Esophagus (tissue), 2 donors: Measurements from ENCODE around the gene ANKRD36B. TPM values are rescaled to one million over a fixed set of nuclear protein-coding genes. Genes with fewer than 3 reads are reported as not detected.
"Not testable (repeated sequence)": the region's sequence is repeated elsewhere in the genome, so short reads cannot be mapped to it uniquely, and the experiment has no call there.

ENCODE experiments used
- H3K27ac ChIP-seq, 2 donors: one replicate each; pipeline ENCODE4 v1.5.1; 2013; ENCODE audit warnings: low read depth in 2 of 2, mild to moderate bottlenecking in 2 of 2, inconsistent platforms in 1 of 2, low read length in 1 of 2, moderate library complexity in 1 of 2
- H3K27me3 ChIP-seq, 2 donors: one replicate each; pipeline ENCODE4 v1.6.1; 2013; ENCODE audit warnings: low read length in 2 of 2, control low read depth in 1 of 2, mild to moderate bottlenecking in 1 of 2; ENCODE audit not compliant: insufficient read depth in 2 of 2, control insufficient read depth in 1 of 2
- H3K36me3 ChIP-seq, 2 donors: one replicate each; pipeline ENCODE4 v1.6.1; 2013; ENCODE audit warnings: low read length in 1 of 2; ENCODE audit not compliant: control insufficient read depth in 2 of 2, insufficient read depth in 2 of 2
- H3K4me1 ChIP-seq, 2 donors: one replicate each; pipeline ENCODE4 v1.6.1; 2013; ENCODE audit warnings: low read length in 1 of 2; ENCODE audit not compliant: control insufficient read depth in 2 of 2, insufficient read depth in 2 of 2
- H3K4me3 ChIP-seq, 2 donors: one replicate each; pipeline ENCODE4 v1.5.1; 2013; ENCODE audit warnings: low read length in 2 of 2, mild to moderate bottlenecking in 2 of 2, low read depth in 1 of 2, moderate library complexity in 1 of 2
- H3K9me3 ChIP-seq, 2 donors: one replicate each; pipeline ENCODE4 v1.6.1; 2013; ENCODE audit warnings: mild to moderate bottlenecking in 2 of 2, low read depth in 1 of 2, low read length in 1 of 2, moderate library complexity in 1 of 2; ENCODE audit not compliant: control insufficient read depth in 2 of 2, insufficient read depth in 1 of 2
- WGBS, 2 donors: extraction: QIAGEN DNeasy Blood & Tissue Kit; methylation state at CpG; one replicate each; pipeline ENCODE4 v1.1.7; 2013; 5-methylcytosine and 5-hydroxymethylcytosine counted together
- polyA plus RNA-seq, 2 donors: library from polyadenylated mRNA; stranded (reverse); fragments of 200-250 nt; gene quantifications; one replicate each; pipeline ENCODE4 v1.2.3, GENCODE V29; 2013
- donor health status: healthy with polysubstance abuse.
- donor health status: Bipolar disorder and iron deficiency.

The ANKRD36B gene
- polyA plus RNA-seq, 2 donors = 1.8 to 14.3 TPM

DNA sequence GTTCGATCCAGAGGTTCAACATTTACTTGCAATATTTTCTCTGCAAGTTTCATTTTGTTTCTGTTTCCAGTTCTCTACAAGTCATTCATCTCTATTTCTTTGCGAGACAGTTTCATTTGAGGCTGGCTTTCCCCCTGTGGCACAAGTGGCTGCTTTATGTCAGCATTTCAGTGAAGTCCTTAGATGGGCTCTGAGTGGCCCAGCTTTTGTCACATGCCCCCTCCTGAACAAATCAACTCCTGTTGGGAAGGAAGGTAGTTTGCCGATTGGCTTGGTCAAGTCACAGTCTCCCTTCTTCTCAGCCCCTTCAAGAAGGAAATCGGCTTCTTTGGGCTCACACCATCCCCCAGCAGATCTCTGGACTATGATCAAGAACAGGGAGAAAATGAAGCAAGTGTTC, 19.1 kb upstream of the ANKRD36B start:
- not testable (repeated sequence) for H3K36me3 ChIP-seq, H3K4me1 ChIP-seq, H3K9me3 ChIP-seq, H3K4me3 ChIP-seq, H3K27me3 ChIP-seq, H3K27ac ChIP-seq
- WGBS, 2 donors = 86 to 90% methylated on average over 4 of the region's 4 CpGs

DNA sequence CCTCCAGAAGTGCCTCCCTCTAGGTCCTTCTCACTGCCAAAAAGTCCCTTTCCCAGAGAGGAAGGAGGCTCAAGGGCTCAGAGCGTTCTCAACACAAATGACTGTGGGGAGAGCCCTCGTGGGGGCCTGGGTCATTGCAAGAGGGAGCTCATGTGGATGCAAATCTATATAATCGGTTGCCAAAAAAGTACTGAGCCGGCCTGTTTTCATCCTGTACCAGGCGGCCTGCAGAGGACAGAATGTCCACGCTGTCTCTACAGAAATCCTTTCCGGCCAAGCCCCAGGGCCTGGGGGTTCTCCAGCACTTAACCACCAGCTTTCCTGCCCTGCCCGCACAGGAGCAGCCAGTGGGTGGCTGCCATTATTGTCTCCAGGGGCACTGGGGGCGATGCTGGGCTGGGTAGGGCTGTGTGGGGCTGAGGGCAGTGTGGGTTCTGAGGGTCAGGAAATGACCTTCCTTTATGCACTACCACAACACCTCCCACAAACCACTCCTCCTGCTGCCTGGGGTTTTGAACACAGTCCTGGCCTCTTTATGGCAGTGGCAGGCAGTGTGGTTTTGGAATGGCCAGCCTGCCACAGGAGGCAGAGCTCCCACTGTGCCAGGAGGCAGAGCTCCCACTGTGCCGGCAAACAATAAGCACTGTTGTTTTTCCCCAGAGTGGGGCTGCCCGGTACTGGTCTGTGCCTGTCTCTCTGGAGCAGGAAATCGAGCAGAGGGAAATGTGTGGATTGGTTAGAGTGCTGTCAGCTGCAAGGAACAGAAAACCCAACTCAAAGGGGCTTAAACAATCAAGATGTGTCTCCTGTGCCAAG, 16.1 kb upstream of the ANKRD36B start:
- H3K4me1 ChIP-seq, H3K27me3 ChIP-seq, H3K4me3 ChIP-seq, H3K36me3 ChIP-seq, H3K9me3 ChIP-seq, H3K27ac ChIP-seq: not testable (repeated sequence)
- 68 to 93% methylated on average over 3 to 4 of the region's 12 CpGs for WGBS, 2 donors

DNA sequence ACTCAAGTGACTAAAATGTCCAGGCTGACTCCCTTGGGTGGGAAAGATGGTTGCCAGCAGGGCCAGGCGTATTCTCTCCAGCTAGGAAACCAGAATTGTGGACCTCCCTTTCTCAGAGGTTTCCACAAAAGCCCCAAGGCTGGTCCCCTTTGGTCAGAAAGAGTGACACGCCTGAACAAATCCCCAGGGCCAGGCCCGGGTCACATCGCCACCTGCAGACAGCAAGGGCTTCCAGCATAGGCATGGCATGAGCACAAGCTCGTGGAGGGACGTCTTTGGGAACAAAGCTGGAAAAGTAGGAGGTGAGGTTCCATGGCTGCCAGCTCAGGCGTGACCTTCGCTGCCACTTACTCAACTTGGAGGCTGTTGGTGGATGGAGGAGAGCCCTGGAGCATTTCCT, 15.4 kb upstream of the ANKRD36B start:
- not testable (repeated sequence) for H3K27me3 ChIP-seq, H3K27ac ChIP-seq, H3K4me1 ChIP-seq, H3K36me3 ChIP-seq, H3K9me3 ChIP-seq, H3K4me3 ChIP-seq
- WGBS, 2 donors = 66 to 79% methylated on average over 4 to 5 of the region's 8 CpGs

DNA sequence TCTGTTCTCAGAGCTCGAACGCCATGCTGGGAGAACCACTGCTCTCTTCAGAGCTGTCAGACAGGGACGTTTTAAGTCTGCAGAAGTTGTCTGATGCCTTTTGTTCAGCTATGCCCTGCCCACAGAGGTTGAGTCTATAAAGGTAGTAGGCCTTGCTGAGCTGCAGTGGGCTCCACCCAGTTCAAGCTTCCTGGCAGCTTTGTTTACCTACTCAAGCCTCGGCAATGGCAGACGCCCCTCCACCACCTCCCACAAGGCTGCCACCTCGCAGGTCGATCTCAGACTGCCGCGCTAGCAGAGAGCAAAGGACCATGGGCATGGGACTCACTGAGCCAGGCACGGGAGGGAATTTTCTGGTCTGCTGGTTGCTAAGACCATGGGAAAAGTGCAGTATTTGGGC, 11.9 kb upstream of the ANKRD36B start:
- H3K4me1 ChIP-seq = not testable (repeated sequence)
- 57% methylated on average over 7 to 9 of the region's 10 CpGs for WGBS, 2 donors

DNA sequence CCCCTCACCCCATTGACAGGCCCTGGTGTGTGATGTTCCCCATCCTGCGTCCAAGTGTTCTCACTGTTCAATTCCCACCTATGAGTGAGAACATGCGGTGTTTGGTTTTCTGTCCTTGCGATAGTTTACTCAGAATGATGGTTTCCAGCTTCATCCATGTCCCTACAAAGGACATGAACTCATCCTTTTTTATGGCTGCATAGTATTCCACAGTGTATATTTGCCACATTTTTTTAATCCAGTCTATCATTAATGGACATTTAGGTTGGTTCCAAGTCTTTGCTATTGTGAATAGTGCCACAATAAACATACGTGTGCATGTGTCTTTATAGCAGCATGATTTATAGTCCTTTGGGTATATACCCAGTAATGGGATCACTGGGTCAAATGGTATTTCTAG, 6.5 kb upstream of the ANKRD36B start:
- H3K9me3 ChIP-seq, H3K27me3 ChIP-seq, H3K4me1 ChIP-seq, H3K4me3 ChIP-seq, H3K27ac ChIP-seq, H3K36me3 ChIP-seq: not testable (repeated sequence)
- 95 to 98% methylated on average over 3 to 4 of the region's 4 CpGs for WGBS, 2 donors

More for the DNA sequence above, 11.9 kb upstream of the ANKRD36B start:
- H3K9me3 ChIP-seq, H3K27me3 ChIP-seq, H3K4me3 ChIP-seq, H3K36me3 ChIP-seq, H3K27ac ChIP-seq: not testable (repeated sequence)

DNA sequence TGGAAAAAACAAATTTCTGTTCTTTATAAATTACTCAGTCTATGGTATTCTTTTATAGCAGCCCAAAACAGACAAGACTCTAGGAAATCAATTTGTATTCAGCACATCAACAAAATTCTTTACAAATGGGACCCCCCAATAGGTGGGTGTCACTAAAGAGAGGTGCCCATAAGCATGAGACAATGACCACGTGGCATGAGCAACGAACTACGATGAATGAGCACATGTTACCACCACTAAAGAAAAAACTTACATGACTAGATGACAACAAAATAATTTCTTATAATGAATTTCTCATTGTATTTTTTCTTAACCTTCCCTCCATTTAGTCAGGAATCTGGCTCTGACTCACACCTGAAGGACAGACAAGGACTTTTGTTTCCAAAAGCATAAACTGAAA, 3.8 kb upstream of the ANKRD36B start:
- H3K27ac ChIP-seq, H3K4me1 ChIP-seq, H3K9me3 ChIP-seq, H3K27me3 ChIP-seq, H3K36me3 ChIP-seq, H3K4me3 ChIP-seq: not testable (repeated sequence)
- 86 to 90% methylated on average over 3 of the region's 3 CpGs for WGBS, 2 donors

DNA sequence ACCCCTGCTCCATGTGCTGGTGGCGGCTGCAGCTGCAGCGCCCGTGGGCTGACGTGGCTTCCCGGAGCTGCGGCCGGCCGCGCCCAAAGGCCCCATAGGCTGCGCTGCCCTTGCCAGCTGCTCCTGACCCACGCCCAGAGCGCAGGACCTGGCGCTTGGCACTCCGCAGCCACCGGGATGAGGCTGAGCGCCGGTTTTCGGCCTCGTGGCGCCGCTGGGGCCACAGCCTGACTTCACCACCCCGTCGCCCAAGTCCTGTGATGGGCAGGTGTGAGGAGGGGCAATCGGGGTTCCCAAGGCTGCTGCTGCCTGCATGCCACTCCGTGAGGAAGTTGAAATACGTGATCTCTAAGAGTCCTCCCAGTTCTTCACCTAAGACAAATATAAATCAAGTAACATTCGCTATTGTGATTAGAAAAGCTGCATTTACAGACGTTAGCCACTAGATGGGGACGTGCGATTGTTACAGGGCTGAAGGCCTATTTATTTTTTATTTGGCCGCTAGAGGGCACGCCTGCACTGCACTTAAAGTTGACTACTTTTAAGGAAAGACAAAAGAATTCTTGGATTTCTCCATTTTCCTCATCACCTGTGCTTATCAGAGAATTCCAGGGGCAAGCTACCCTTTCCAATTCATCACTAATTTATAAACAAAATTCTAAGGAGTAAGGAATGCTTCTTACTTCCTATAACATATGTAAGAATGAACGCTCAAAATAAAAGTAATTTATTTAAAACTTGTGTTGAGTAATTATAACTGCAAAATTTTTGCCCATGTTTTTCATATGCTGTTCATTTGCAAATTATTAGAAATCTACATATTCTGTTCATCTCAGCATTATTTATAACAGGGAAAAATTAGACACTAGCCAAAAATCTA, 1.1 kb upstream of the ANKRD36B start:
- not testable (repeated sequence) for H3K27me3 ChIP-seq, H3K4me1 ChIP-seq, H3K36me3 ChIP-seq, H3K9me3 ChIP-seq
- Histone ChIP-seq H3K4me3 (peak overlapping the region; percentile 51 to 60), H3K27ac (peak overlapping the region; percentile 90 to 93)
- WGBS, 2 donors = 2 to 3% methylated on average over 31 to 33 of the region's 33 CpGs

DNA sequence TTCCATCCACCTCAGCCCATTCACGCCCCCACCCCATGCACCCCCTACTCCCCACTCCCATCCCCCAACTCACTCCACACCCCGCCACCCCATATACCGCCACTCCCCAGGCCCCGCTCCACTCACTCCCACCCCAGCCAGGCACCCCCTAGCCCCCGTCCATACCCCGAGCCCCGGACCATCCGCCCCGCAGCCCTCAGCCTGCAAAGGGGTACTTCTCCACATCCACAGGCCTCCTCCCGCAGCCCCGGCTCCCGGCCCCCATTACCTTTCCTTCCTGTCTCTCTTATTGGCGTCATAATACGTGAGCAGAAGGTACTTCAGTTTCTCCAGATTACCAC, 450 bp downstream of the ANKRD36B start:
- not testable (repeated sequence) for H3K27me3 ChIP-seq, H3K4me1 ChIP-seq, H3K36me3 ChIP-seq, H3K9me3 ChIP-seq
- Histone ChIP-seq H3K4me3 (peak overlapping the region; percentile 40 to 61), H3K27ac (peak overlapping the region; percentile 69 to 83)
- WGBS, 2 donors = 0 to 4% methylated on average over 7 to 10 of the region's 14 CpGs

DNA sequence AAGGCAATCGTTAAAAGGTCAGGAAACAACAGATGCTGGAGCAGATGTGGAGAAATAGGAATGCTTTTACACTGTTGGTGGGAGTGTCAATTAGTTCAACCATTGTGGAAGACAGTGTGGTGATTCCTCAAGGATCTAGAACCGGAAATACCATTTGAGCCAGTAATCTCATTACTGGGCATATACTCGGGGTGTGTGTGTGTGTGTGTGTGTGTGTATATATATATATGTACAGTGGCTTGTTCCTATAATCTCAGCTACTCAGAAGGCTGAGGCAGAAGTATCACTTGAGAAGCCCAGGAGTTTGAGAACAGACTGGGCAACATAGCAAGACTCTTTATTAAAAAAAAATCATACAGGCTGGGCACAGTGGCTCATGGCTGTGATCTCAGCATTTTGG, 24.0 kb downstream of the ANKRD36B start:
- H3K4me3 ChIP-seq, H3K27me3 ChIP-seq, H3K4me1 ChIP-seq, H3K9me3 ChIP-seq, H3K36me3 ChIP-seq, H3K27ac ChIP-seq: not testable (repeated sequence)
- WGBS, 2 donors = 79 to 83% methylated on average over 3 of the region's 3 CpGs

DNA sequence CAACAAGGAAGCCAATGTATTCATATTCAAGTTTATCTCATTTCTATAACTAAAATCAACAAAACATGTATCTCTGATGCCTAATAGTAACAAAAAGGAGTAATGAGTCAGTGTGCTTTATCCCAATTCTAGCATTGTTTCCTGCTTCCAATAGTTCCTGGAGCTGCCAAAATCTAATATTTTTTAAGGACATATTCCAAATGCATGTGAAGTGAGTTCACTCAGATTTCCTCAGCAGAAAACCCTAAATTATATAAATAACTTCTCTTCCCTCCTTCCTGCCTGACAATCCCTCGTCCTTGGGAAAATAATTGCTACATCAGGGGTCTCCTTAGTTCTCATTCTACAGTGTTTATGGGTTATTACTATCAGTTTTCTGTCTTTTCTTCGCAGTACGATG, 37.3 kb downstream of the ANKRD36B start:
- H3K9me3 ChIP-seq, H3K4me1 ChIP-seq, H3K4me3 ChIP-seq, H3K27ac ChIP-seq, H3K27me3 ChIP-seq, H3K36me3 ChIP-seq: not testable (repeated sequence)
- WGBS, 2 donors = 86 to 87% methylated on average over 3 of the region's 3 CpGs
